H1 (cell line): Measurements from ENCODE around the gene TADA3. TPM values are rescaled to one million over a fixed set of nuclear protein-coding genes. Genes with fewer than 3 reads are reported as not detected.

Source experiments
- BCL11A ChIP-seq, 2 experiments: IDR thresholded peaks; one replicate each; pipeline ENCODE4 v1.6.1; 2011; ENCODE audit warnings: low read depth in 2 of 2, low read length in 2 of 2, mild to moderate bottlenecking in 2 of 2
- CHD7 ChIP-seq: fragments of 300-600 bp; sonication (generic); IDR thresholded peaks from 2 replicates; pipeline ENCODE4 v1.7.1; 2012; ENCODE audit warnings: low read length, moderate library complexity, mild to moderate bottlenecking, inconsistent platforms; ENCODE audit not compliant: insufficient replicate concordance
- NANOG ChIP-seq: IDR thresholded peaks from 2 replicates; pipeline ENCODE4 v1.6.1; 2011; ENCODE audit warnings: low read length, low read depth, mild to moderate bottlenecking, inconsistent platforms; ENCODE audit not compliant: insufficient read depth, poor library complexity, severe bottlenecking
- SP1 ChIP-seq: IDR thresholded peaks from 2 replicates; pipeline ENCODE4 v1.6.1; 2011; ENCODE audit warnings: low read depth, low read length
- polyA plus RNA-seq, 7 experiments: library from polyadenylated mRNA; depleted of rRNA in 3 of 7; stranded (reverse) in 5 of 7; unstranded in 2 of 7; fragments of >200 nt in 5 of 7; fragments of 200-250 nt in 2 of 7; gene quantifications; 1 replicate in 5 of 7; 2 replicates in 1 of 7; 4 replicates in 1 of 7; pipeline versions ENCODE4 v1.2.1 to v1.2.3, GENCODE V29; 2011 to 2013; ENCODE audit warnings: missing spikeins in 2 of 7, mixed read lengths in 2 of 7
- total RNA-seq: library from RNA; stranded (reverse); fragmentation: NEBNext Ultra II Directional; extraction: Animal tissue kit (Norgen Biotek cat#: 25700); gene quantifications from 2 replicates; pipeline ENCODE4 v1.2.1, GENCODE V29; 2021

TADA3 gene
- total and polyA plus RNA-seq, 2 of the 8 experiments (the other 6 are each of a cell fraction or from before 2014, with no cell fraction given) = 43.4 to 50.3 TPM

- TF ChIP-seq BCL11A (IDR thresholded peaks at IDR 0.05; ENCODE audit: low read depth in 2 of 2, low read length in 2 of 2) (no peak), NANOG (no peak), CHD7 (no peak), SP1 (no peak)
Measured at GRCh38 chr3:9743548-9743947, 48.7 kb downstream of the TADA3 start (continued).
